Peyer's patch (tissue), 4 donors: ENCODE measurements around the gene CLCN4.

Source experiments
- CTCF ChIP-seq, 6 experiments: fragments of 450-650 bp in 4 of 6; fragments of 200-600 bp in 2 of 6; sonication (generic) in 1 of 6; IDR thresholded peaks; one replicate each; pipeline ENCODE4 v1.5.1; 2017 to 2019; ENCODE audit warnings: antibody characterized with exemption in 6 of 6, mild to moderate bottlenecking in 3 of 6, moderate library complexity in 1 of 6
- POLR2A ChIP-seq, 2 donors: fragments of 450-650 bp; IDR thresholded peaks; one replicate each; pipeline ENCODE4 v1.5.1; 2017; ENCODE audit warnings: antibody characterized with exemption in 2 of 2, mild to moderate bottlenecking in 2 of 2, moderate library complexity in 2 of 2

GRCh38 chrX:10190367-10190766 is 33.6 kb downstream of the CLCN4 start:
- TF ChIP-seq POLR2A (IDR thresholded peaks at IDR 0.05) (no peak), CTCF (IDR thresholded peaks at IDR 0.05) (peak in 4 of 6 experiments; percentile 41 to 59 (median 48))
